Breast epithelium (tissue), 4 donors: ENCODE results near the gene ZC3H7A. TPM values are rescaled to one million over a fixed set of nuclear protein-coding genes. Genes with fewer than 3 reads are reported as not detected.

Source experiments
- DNase-seq, 2 donors: peaks; one replicate each; pipeline ENCODE4 v3.0.0-alpha.2; 2019; ENCODE audit warnings: low spot score in 2 of 2
- H3K27ac ChIP-seq, 2 donors: fragments of 200-600 bp; sonication (generic) in 1 of 2; one replicate each; pipeline ENCODE4 v1.5.1; 2016 to 2019; ENCODE audit warnings: mild to moderate bottlenecking in 1 of 2
- H3K27me3 ChIP-seq, 2 donors: fragments of 200-600 bp; sonication (generic) in 1 of 2; one replicate each; pipeline versions ENCODE4 v1.5.1 to v1.6.0; 2017 to 2019; ENCODE audit warnings: control low read depth in 1 of 2, mild to moderate bottlenecking in 1 of 2
- H3K36me3 ChIP-seq: fragments of 200-600 bp; one replicate; pipeline ENCODE4 v1.5.1; 2019
- H3K4me1 ChIP-seq, 2 donors: fragments of 200-600 bp; sonication (generic); one replicate each; pipeline ENCODE4 v1.5.1; 2016 to 2019; ENCODE audit warnings: control low read depth in 1 of 2
- H3K4me3 ChIP-seq, 3 donors: fragments of 200-600 bp; sonication (generic); 1 replicate in 2 of 3; 2 replicates in 1 of 3; pipeline ENCODE4 v1.5.1; 2016 to 2019; ENCODE audit warnings: mild to moderate bottlenecking in 3 of 3, moderate library complexity in 2 of 3
- H3K9me3 ChIP-seq, 2 donors: fragments of 200-600 bp; sonication (generic) in 1 of 2; one replicate each; pipeline ENCODE4 v1.5.1; 2016 to 2019; ENCODE audit warnings: control low read depth in 1 of 2
- CTCF ChIP-seq, 3 donors: fragments of 450-650 bp; IDR thresholded peaks; one replicate each; pipeline ENCODE4 v1.5.1; 2016 to 2017; ENCODE audit warnings: antibody characterized with exemption in 3 of 3, mild to moderate bottlenecking in 3 of 3, moderate library complexity in 3 of 3
- POLR2A ChIP-seq: fragments of 450-650 bp; IDR thresholded peaks from one replicate; pipeline ENCODE4 v1.6.1; 2016; ENCODE audit warnings: antibody characterized with exemption, mild to moderate bottlenecking, moderate library complexity
- POLR2AphosphoS5 ChIP-seq, 3 donors: sonication (generic); formaldehyde crosslinking; IDR thresholded peaks; one replicate each; pipeline ENCODE4 v1.6.1; 2017; ENCODE audit warnings: antibody characterized with exemption in 3 of 3
- intact Hi-C: fragments of 100-400 bp; cut with DNase I; formaldehyde crosslinking; loops from one replicate; pipeline ENCODE4 v1.15.1; 2023; ENCODE audit warnings: low total_unique reads
- total RNA-seq, 3 donors: library from RNA; depleted of rRNA; stranded (reverse); fragments of >200 nt; gene quantifications; one replicate each; pipeline ENCODE4 v1.1.0, GENCODE V29; 2016

ZC3H7A gene
- total RNA-seq, 3 donors from 2014 or later: 58.4 to 70.7 (median 67.5) TPM

GRCh38 chr16:11805556-11805955, 8.5 kb upstream of the ZC3H7A start:
- peak in 1 of 2 donors; percentile 39 for DNase-seq
- no peak for TF ChIP-seq CTCF (IDR thresholded peaks at IDR 0.05)
- no peak for TF ChIP-seq POLR2A
- TF ChIP-seq POLR2AphosphoS5 (IDR thresholded peaks at IDR 0.05): no peak
- intact Hi-C loops: no loop called here
- Histone ChIP-seq H3K4me1 (no peaks in the 10 kb centered on the region), H3K4me3 (no peak overlapping the region), H3K27ac (peak overlapping the region in 1 of 2 donors; percentile 61), H3K36me3 (no peaks in the 10 kb centered on the region), H3K9me3 (no peaks in the 10 kb centered on the region), H3K27me3 (no peaks in the 10 kb centered on the region)

GRCh38 chr16:11801481-11802021, 4.5 kb upstream of the ZC3H7A start:
- Histone ChIP-seq H3K4me1 (peaks cover 0 to 11% of the 10 kb centered on the region in 2 donors), H3K4me3 (no peak overlapping the region), H3K27ac (no peak overlapping the region), H3K36me3 (no peaks in the 10 kb centered on the region), H3K9me3 (no peaks in the 10 kb centered on the region), H3K27me3 (no peaks in the 10 kb centered on the region)
- DNase-seq: no peak
- no peak for TF ChIP-seq POLR2A
- no peak for TF ChIP-seq CTCF (IDR thresholded peaks at IDR 0.05)
- intact Hi-C loops: no loop called here

GRCh38 chr16:11800382-11800718, 3.3 kb upstream of the ZC3H7A start:
- no peak overlapping the region for H3K27ac ChIP-seq
- intact Hi-C loops: no loop called here
- no peak overlapping the region for H3K4me3 ChIP-seq
- no peaks in the 10 kb centered on the region for H3K27me3 ChIP-seq
- TF ChIP-seq POLR2AphosphoS5 (IDR thresholded peaks at IDR 0.05): no peak
- no peak for TF ChIP-seq POLR2A
- TF ChIP-seq CTCF (IDR thresholded peaks at IDR 0.05): no peak
- H3K36me3 ChIP-seq: no peaks in the 10 kb centered on the region
- no peaks in the 10 kb centered on the region for H3K9me3 ChIP-seq
- H3K4me1 ChIP-seq: peaks cover 5 to 11% of the 10 kb centered on the region in 2 donors
- no peak for DNase-seq

- no peaks in the 10 kb centered on the region for H3K9me3 ChIP-seq
- H3K4me3 ChIP-seq: no peak overlapping the region
- H3K27ac ChIP-seq: peak overlapping the region in 1 of 2 donors; percentile 4
- no peaks in the 10 kb centered on the region for H3K27me3 ChIP-seq
- no peak for TF ChIP-seq POLR2AphosphoS5 (IDR thresholded peaks at IDR 0.05)
- TF ChIP-seq POLR2A: no peak
- TF ChIP-seq CTCF (IDR thresholded peaks at IDR 0.05): no peak
- peaks cover 9 to 11% of the 10 kb centered on the region in 2 donors for H3K4me1 ChIP-seq
- H3K36me3 ChIP-seq: no peaks in the 10 kb centered on the region
- DNase-seq: no peak
- intact Hi-C loops: no loop called here
These were observed 2.7 kb upstream of the ZC3H7A start for GRCh38 chr16:11799509-11800381.

- Histone ChIP-seq H3K27ac (peak overlapping the region; percentile 4 to 98), H3K9me3 (no peaks in the 10 kb centered on the region), H3K27me3 (no peaks in the 10 kb centered on the region), H3K36me3 (no peaks in the 10 kb centered on the region), H3K4me3 (no peak overlapping the region), H3K4me1 (peaks cover 9 to 11% of the 10 kb centered on the region in 2 donors)
- no peak for TF ChIP-seq CTCF (IDR thresholded peaks at IDR 0.05)
- no peak for TF ChIP-seq POLR2AphosphoS5 (IDR thresholded peaks at IDR 0.05)
- no peak for TF ChIP-seq POLR2A
- intact Hi-C loops: no loop called here
- no peak for DNase-seq
These were observed 1.9 kb upstream of the ZC3H7A start for GRCh38 chr16:11799017-11799381.
